Activated naive CD4-positive, alpha-beta T cell (primary cell): Measurements from ENCODE around the gene FGF6.
"Not testable (repeated sequence)": the region's sequence is repeated elsewhere in the genome, so short reads cannot be mapped to it uniquely, and the experiment has no call there.

ENCODE experiments used
- DNase-seq, 4 experiments: peaks; one replicate each; lab custom pipeline; 2025; lab: John Stamatoyannopoulos, UW

Gene FGF6

GRCh38 chr12:4418913-4419312 is 26.7 kb downstream of the FGF6 start:
- DNase-seq = no peak

GRCh38 chr12:4417936-4418335 is 27.7 kb downstream of the FGF6 start:
- DNase-seq = no peak

GRCh38 chr12:4417455-4417854 is 28.2 kb downstream of the FGF6 start:
- DNase-seq = no peak

GRCh38 chr12:4416276-4416675 is 29.3 kb downstream of the FGF6 start:
- DNase-seq = no peak

GRCh38 chr12:4412465-4412864 is 33.1 kb downstream of the FGF6 start:
- no peak for DNase-seq

- no peak for DNase-seq
Observed at GRCh38 chr12:4412056-4412455, 33.6 kb downstream of the FGF6 start.

- DNase-seq = no peak
Observed at GRCh38 chr12:4407136-4407535, 38.5 kb downstream of the FGF6 start.

- not testable (repeated sequence) for DNase-seq
Observed at GRCh38 chr12:4404877-4405637, 40.6 kb downstream of the FGF6 start.

- no peak for DNase-seq
Observed at GRCh38 chr12:4402996-4403395, 42.6 kb downstream of the FGF6 start.

- no peak for DNase-seq
Observed at GRCh38 chr12:4401117-4401516, 44.5 kb downstream of the FGF6 start.

GRCh38 chr12:4395818-4396217 is 49.8 kb downstream of the FGF6 start:
- DNase-seq = no peak

- no peak for DNase-seq
Observed at GRCh38 chr12:4393211-4393610, 52.4 kb downstream of the FGF6 start.

GRCh38 chr12:4392223-4392742 is 53.3 kb downstream of the FGF6 start:
- no peak for DNase-seq

- no peak for DNase-seq
Observed at GRCh38 chr12:4388662-4389061, 57.0 kb downstream of the FGF6 start.

GRCh38 chr12:4388032-4388431 is 57.6 kb downstream of the FGF6 start:
- DNase-seq = no peak

- DNase-seq = no peak
Observed at GRCh38 chr12:4387607-4388006, 58.0 kb downstream of the FGF6 start.

GRCh38 chr12:4386801-4387200 is 58.8 kb downstream of the FGF6 start:
- DNase-seq = no peak
